Measurements from ENCODE around the gene CNTN5. TPM values are rescaled to one million over a fixed set of nuclear protein-coding genes. Genes with fewer than 3 reads are reported as not detected.

Gene CNTN5
- total RNA-seq, 1 experiment from 2014 or later, result not detected

DNA sequence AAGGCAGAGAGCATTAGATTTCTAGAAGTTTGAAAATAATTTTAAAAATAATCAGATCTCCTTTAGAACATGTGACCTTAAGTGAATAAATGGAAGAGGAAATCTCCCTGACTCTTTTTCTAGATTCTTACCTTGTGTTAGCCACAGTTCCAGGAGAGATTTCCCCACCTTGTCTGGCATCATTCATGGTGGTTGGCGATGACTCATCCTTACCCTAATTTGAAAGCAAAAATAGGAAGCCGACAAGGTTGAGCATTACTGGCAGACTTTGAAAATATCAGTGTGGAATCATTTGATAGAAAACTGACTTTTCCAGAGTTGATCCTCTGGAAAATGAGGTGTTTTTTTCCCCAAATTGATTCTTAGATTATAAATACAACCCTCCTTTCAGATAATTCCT, 48.1 kb downstream of the CNTN5 start:
- CTCF ChIA-PET, result no interaction called here
- Histone ChIP-seq H3K9me3 (ENCODE audit: low read length) (no peaks in the 10 kb centered on the region), H3K4me2 (ENCODE audit: low read length) (peak overlapping the region; percentile 71; the same call in 1 of the 2 replicates), H3K4me1 (ENCODE audit: insufficient read depth, low read length) (no peaks in the 10 kb centered on the region), H3K9me2 (replicated peaks; ENCODE audit: low read length) (no peaks in the 10 kb centered on the region), H2AFZ (ENCODE audit: low read length) (0 out of 2 replicates have a peak overlapping the region, but pooled peaks have one; percentile 7), H3K27me3 (ENCODE audit: low read length) (no peaks in the 10 kb centered on the region), H3F3A (ENCODE audit: low read length, unreplicated experiment) (no peaks in the 10 kb centered on the region), H3K27ac (ENCODE audit: low read length) (no peak overlapping the region), H3K36me3 (ENCODE audit: low read depth, low read length) (no peaks in the 10 kb centered on the region), H3K4me3 (ENCODE audit: low read length) (no peak overlapping the region), H4K20me1 (ENCODE audit: low read length) (no peaks in the 10 kb centered on the region), H3K9ac (ENCODE audit: low read length) (no peak overlapping the region), H3K79me2 (ENCODE audit: low read length) (no peaks in the 10 kb centered on the region)
- intact Hi-C loops (cut with micrococcal nuclease), result no loop called here
- POLR2A ChIA-PET (ENCODE audit: unreplicated experiment), result no interaction called here
- TF ChIP-seq EZH2phosphoT487 (IDR thresholded peaks at IDR 0.05; ENCODE audit: borderline replicate concordance, low read length) (no peak), EZH2 (IDR thresholded peaks at IDR 0.05; ENCODE audit: low read length, unreplicated experiment) (no peak)
- TF ChIP-seq, protein P1, sequence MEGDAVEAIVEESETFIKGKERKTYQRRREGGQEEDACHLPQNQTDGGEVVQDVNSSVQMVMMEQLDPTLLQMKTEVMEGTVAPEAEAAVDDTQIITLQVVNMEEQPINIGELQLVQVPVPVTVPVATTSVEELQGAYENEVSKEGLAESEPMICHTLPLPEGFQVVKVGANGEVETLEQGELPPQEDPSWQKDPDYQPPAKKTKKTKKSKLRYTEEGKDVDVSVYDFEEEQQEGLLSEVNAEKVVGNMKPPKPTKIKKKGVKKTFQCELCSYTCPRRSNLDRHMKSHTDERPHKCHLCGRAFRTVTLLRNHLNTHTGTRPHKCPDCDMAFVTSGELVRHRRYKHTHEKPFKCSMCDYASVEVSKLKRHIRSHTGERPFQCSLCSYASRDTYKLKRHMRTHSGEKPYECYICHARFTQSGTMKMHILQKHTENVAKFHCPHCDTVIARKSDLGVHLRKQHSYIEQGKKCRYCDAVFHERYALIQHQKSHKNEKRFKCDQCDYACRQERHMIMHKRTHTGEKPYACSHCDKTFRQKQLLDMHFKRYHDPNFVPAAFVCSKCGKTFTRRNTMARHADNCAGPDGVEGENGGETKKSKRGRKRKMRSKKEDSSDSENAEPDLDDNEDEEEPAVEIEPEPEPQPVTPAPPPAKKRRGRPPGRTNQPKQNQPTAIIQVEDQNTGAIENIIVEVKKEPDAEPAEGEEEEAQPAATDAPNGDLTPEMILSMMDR (conservative IDR thresholded peaks at IDR 0.05; ENCODE audit: low read depth, low read length), result no peak
- DNase-seq (peak; percentile 37), ATAC-seq (no peak; the same call in 1 of the 2 replicates)
- no TSS peak for BruUV-seq (replicated peaks)

- H3K27ac ChIP-seq (ENCODE audit: low read length), result no peak overlapping the region
- peak; percentile 92 for ATAC-seq
- H3K36me3 ChIP-seq (ENCODE audit: low read depth, low read length), result no peaks in the 10 kb centered on the region
- H4K20me1 ChIP-seq (ENCODE audit: low read length), result no peaks in the 10 kb centered on the region
- ChIA-PET CTCF (interaction anchor here (0.6 kb wide), 1 partner anchor 15 kb away, joined by 3 read pairs; no protein-coding TSS in a partner anchor), POLR2A (ENCODE audit: unreplicated experiment) (no interaction called here)
- H2AFZ ChIP-seq (ENCODE audit: low read length), result peak overlapping the region; percentile 80
- H3K27me3 ChIP-seq (ENCODE audit: low read length), result no peaks in the 10 kb centered on the region
- H3K79me2 ChIP-seq (ENCODE audit: low read length), result no peaks in the 10 kb centered on the region
- TF ChIP-seq EZH2phosphoT487 (IDR thresholded peaks at IDR 0.05; ENCODE audit: borderline replicate concordance, low read length) (no peak), EZH2 (IDR thresholded peaks at IDR 0.05; ENCODE audit: low read length, unreplicated experiment) (no peak)
- TF ChIP-seq, protein P1 (conservative IDR thresholded peaks at IDR 0.05; ENCODE audit: low read depth, low read length), result 0 out of 2 replicates have a peak, but pooled peaks have one; percentile 19
- no peaks in the 10 kb centered on the region for H3F3A ChIP-seq (ENCODE audit: low read length, unreplicated experiment)
- no TSS peak for BruUV-seq (replicated peaks)
- H3K9me3 ChIP-seq (ENCODE audit: low read length), result no peaks in the 10 kb centered on the region
- peak overlapping the region; percentile 71 for H3K4me2 ChIP-seq (ENCODE audit: low read length)
- H3K9me2 ChIP-seq (replicated peaks; ENCODE audit: low read length), result no peaks in the 10 kb centered on the region
- H3K4me3 ChIP-seq (ENCODE audit: low read length), result peak overlapping the region; percentile 64
- no peaks in the 10 kb centered on the region for H3K4me1 ChIP-seq (ENCODE audit: insufficient read depth, low read length)
- 0 out of 2 replicates have a peak overlapping the region, but pooled peaks have one; percentile 6 for H3K9ac ChIP-seq (ENCODE audit: low read length)
- DNase-seq, result peak; percentile 39
- intact Hi-C loops (cut with micrococcal nuclease), result no loop called here
These were observed 49.2 kb downstream of the CNTN5 start for GRCh38 chr11:99069856-99070444.

- H3F3A ChIP-seq (ENCODE audit: low read length, unreplicated experiment), result no peaks in the 10 kb centered on the region
- no peak overlapping the region for H3K4me3 ChIP-seq (ENCODE audit: low read length)
- no TSS peak for BruUV-seq (replicated peaks)
- H3K27ac ChIP-seq (ENCODE audit: low read length), result no peak overlapping the region
- ATAC-seq (no peak), DNase-seq (no peak)
- H3K9me2 ChIP-seq (replicated peaks; ENCODE audit: low read length), result no peaks in the 10 kb centered on the region
- H3K4me1 ChIP-seq (ENCODE audit: insufficient read depth, low read length), result no peaks in the 10 kb centered on the region
- H3K9ac ChIP-seq (ENCODE audit: low read length), result no peak overlapping the region
- no peaks in the 10 kb centered on the region for H3K27me3 ChIP-seq (ENCODE audit: low read length)
- no peaks in the 10 kb centered on the region for H4K20me1 ChIP-seq (ENCODE audit: low read length)
- CTCF ChIA-PET, result no interaction called here
- H3K9me3 ChIP-seq (ENCODE audit: low read length), result no peaks in the 10 kb centered on the region
- TF ChIP-seq EZH2phosphoT487 (IDR thresholded peaks at IDR 0.05; ENCODE audit: borderline replicate concordance, low read length), result no peak
- TF ChIP-seq, protein P1 (conservative IDR thresholded peaks at IDR 0.05; ENCODE audit: low read depth, low read length), result no peak
- no peak for TF ChIP-seq EZH2 (IDR thresholded peaks at IDR 0.05; ENCODE audit: low read length, unreplicated experiment)
- no peaks in the 10 kb centered on the region for H3K79me2 ChIP-seq (ENCODE audit: low read length)
- H3K4me2 ChIP-seq (ENCODE audit: low read length), result no peak overlapping the region
- no peaks in the 10 kb centered on the region for H3K36me3 ChIP-seq (ENCODE audit: low read depth, low read length)
- POLR2A ChIA-PET (ENCODE audit: unreplicated experiment), result interaction anchor here (0.5 kb wide), 1 partner anchor 332 kb away, joined by 9 read pairs; no protein-coding TSS in a partner anchor
- intact Hi-C loops (cut with micrococcal nuclease), result no loop called here
- no peak overlapping the region for H2AFZ ChIP-seq (ENCODE audit: low read length)
These were observed 58.8 kb downstream of the CNTN5 start for GRCh38 chr11:99079576-99079975.
